NCI-H2171 (cell line): ENCODE data around the gene SH3PXD2B.

ENCODE experiments used
- DNase-seq: peaks from one replicate; lab custom pipeline; 2025; lab: John Stamatoyannopoulos, UW

Gene SH3PXD2B

GRCh38 chr5:172436879-172437369 is 17.4 kb downstream of the SH3PXD2B start:
- no peak for DNase-seq

GRCh38 chr5:172436078-172436878 is 18.0 kb downstream of the SH3PXD2B start:
- DNase-seq = no peak

- DNase-seq = no peak
Observed at GRCh38 chr5:172435362-172436077, 18.8 kb downstream of the SH3PXD2B start.

GRCh38 chr5:172434251-172434650 is 20.1 kb downstream of the SH3PXD2B start:
- DNase-seq = no peak

- no peak for DNase-seq
Observed at GRCh38 chr5:172433513-172433912, 20.8 kb downstream of the SH3PXD2B start.

- DNase-seq = no peak
Observed at GRCh38 chr5:172433071-172433470, 21.3 kb downstream of the SH3PXD2B start.

- DNase-seq = no peak
Observed at GRCh38 chr5:172430354-172430753, 24.0 kb downstream of the SH3PXD2B start.

- no peak for DNase-seq
Observed at GRCh38 chr5:172429201-172429940, 25.0 kb downstream of the SH3PXD2B start.

- DNase-seq = no peak
Observed at GRCh38 chr5:172428224-172429166, 25.8 kb downstream of the SH3PXD2B start.

GRCh38 chr5:172427202-172427601 is 27.1 kb downstream of the SH3PXD2B start:
- no peak for DNase-seq

- no peak for DNase-seq
Observed at GRCh38 chr5:172426086-172426485, 28.2 kb downstream of the SH3PXD2B start.

GRCh38 chr5:172425402-172425801 is 28.9 kb downstream of the SH3PXD2B start:
- DNase-seq = no peak

- DNase-seq = no peak
Observed at GRCh38 chr5:172424808-172425207, 29.5 kb downstream of the SH3PXD2B start.

- DNase-seq = no peak
Observed at GRCh38 chr5:172424111-172424490, 30.2 kb downstream of the SH3PXD2B start.

GRCh38 chr5:172423379-172424110 is 30.8 kb downstream of the SH3PXD2B start:
- DNase-seq = no peak

GRCh38 chr5:172422255-172422654 is 32.1 kb downstream of the SH3PXD2B start:
- no peak for DNase-seq

GRCh38 chr5:172421020-172421419 is 33.3 kb downstream of the SH3PXD2B start:
- no peak for DNase-seq

- DNase-seq = peak; percentile 28
Observed at GRCh38 chr5:172420235-172420939, 33.9 kb downstream of the SH3PXD2B start.

GRCh38 chr5:172418862-172419814 is 35.2 kb downstream of the SH3PXD2B start:
- peak; percentile 38 for DNase-seq
